NCI-H2081 treated with DMSO at 0.1 percent for 48 hours (cell line): ENCODE results near the gene FOXA1.

Source experiments
- DNase-seq: peaks from one replicate; lab custom pipeline; 2025; lab: John Stamatoyannopoulos, UW

FOXA1 gene

GRCh38 chr14:37589715-37590427 lies 5.2 kb downstream of the FOXA1 start:
- no peak for DNase-seq

- DNase-seq, result no peak
Measured at GRCh38 chr14:37588956-37589714, 5.9 kb downstream of the FOXA1 start.

- DNase-seq, result no peak
Measured at GRCh38 chr14:37588667-37588955, 6.4 kb downstream of the FOXA1 start.

- DNase-seq, result no peak
Measured at GRCh38 chr14:37587881-37588666, 7.0 kb downstream of the FOXA1 start.

DNA sequence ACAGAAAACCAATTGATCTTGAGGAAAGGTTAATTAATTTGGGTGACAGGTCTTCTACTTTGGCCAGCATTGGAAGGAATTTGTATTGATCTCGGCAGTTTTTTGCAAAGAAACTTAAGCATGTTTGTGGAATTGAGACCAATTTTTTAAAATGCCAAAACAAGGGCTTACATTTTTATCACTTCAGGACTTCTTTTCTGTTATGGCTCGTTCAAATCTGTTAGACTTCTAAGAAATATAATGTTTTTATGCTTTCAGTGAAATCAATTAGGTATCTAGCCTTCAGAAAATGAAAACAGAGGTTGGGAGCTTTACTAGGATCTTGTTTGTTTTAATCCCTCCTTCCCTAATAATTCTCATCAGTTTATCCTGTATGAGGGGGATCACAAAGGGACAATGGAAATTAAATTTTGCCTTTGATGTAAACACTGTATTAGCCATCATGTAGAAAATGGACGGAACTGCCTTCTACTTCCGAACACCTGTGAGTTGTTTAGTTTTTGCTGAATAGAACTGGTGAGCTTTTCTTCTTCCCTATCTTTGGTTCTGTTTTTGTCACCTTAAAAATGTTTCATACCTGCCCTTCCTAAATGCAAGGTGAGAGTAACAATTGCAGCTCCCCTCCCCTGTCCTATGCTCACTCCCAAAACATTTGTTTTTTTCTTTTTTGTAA lies 7.8 kb downstream of the FOXA1 start:
- no peak for DNase-seq

DNA sequence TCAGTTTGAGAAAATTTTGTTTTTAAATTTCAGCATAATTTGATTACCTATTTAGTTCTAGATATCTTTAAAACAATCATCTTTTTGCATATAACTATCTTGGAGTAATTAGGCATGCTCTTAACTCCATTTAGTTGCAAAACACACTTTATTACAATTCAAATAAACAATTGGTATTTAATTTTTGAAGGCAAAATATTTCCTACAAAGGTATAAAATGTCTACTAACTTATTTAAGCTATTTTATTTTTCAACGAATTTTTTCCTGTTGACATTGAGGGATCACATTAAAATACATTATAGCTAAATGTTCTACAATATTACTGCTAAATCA lies 8.3 kb downstream of the FOXA1 start:
- DNase-seq, result no peak

GRCh38 chr14:37585971-37586796 lies 8.9 kb downstream of the FOXA1 start:
- DNase-seq, result no peak

DNA sequence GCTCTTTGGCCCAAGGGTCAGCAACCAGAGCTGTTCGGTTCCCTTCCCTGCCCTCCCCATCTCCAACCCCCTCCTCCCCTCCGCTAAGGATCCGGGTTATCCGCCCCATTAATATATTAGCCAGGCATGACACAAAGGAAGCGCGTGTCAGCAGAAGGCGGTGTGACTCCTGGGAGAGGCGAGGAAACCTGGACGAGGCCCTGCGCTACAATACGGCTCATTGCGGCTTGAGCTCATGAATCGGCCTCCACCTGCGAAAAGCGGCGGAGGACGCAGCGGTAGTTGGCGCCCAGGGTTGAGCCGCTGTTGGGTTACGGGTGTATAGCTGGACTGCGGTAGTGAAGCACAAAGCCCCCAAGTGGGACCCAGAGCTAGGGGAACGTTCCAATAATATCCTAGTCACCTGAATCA lies 9.9 kb downstream of the FOXA1 start:
- no peak for DNase-seq

DNA sequence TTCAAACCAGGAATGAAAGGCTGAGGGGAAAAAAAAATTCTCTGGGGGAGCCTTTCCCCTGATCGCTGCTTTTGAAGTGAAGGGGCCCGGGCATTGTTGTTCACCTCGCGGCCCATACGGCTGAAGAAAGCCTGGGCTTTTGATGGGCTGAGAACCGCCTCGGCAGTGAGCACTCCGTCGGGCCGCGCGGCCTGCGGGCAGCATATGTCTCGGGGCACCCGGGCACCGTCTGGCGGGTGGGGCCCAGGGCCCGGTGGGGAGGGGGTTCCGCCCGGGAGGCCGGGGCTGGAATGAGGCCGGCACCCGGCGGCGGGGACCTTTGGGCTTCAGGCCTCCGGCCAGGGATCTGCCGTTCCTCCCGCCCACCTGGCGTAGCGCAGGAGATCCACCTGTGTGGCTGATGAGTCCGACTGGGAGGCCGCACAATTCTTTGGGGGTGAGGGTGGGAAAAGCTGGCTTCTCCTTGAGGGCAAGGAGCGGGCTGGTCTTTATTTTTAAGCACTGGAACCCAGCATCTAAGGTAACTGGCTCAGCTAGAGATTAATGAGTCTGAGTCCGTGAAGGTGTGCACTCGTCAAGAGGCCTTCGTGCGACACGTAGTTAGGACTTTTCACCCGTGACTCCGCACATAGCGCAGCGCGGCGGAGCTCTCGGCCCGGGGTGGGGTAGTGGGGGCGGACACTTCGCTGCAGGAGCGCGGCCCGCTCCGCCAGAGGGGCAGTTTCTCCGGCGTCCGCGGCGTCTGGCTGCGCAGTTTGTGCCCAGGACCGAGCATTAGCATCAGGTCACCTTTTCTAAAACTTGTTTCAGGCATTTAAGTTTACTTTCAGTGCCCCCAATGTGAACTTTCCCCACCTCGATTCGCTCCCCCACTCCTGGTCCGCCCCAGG lies 10.6 kb downstream of the FOXA1 start:
- no peak for DNase-seq

DNA sequence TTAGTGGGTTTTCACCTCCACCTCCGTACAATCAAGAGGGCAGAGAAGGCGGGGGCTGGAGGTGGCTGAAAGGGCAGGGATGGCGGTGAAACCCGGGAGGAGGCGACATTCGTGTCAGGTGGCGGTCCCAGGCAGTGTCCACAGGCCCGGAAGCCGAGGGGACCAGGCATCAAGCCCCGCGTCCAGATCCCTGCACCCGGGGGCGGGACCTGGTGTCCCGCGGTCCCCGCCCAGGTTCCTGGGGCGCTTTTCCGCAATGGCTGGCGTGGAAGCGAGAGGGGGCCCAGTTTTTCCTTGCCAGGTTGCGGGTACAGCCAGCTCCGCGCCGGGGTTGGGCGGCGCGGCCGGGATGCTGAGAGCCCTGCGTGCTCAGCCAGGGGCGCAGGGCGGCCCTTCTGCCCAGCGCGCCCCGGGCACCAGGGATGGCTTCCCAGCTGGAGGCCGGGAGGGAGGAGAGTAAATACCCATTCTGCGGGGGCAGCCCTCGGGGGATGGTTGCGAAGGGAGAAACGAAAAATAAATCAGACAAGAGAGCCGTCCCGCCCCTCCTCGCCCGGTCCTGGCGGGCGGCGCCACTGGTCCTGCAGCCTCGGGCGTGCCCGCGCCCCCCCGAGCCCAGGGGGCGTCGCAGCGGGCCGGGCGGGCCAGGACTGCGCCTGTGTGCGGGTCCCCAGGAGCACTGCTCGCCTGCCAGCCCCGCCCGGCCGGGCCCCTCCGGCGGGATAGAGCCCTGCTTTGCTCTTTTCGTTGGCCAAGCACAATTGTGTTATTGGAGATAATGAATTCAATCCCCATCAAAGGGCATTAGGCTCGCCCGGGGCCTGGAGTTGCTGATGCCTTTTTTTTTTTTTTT lies 11.5 kb downstream of the FOXA1 start:
- DNase-seq, result peak; percentile 54

DNA sequence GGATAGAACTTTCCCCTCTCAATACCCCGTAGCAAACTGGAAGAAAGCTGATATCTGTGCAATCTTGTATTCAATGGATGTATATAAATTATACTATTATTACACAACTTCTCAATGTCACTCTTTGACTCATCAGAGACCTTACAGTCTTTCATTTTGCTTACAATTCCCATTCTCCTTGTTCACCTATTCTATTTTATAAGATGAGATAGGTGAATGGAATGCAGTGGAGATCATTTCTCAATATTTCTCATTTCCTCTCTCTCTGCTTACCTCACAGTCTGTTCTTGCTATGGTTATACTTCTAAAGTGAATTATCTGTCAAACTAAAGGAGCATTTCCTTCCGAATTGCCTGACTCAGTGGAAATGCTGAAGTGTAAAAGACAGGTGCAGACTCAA lies 14.9 kb downstream of the FOXA1 start:
- DNase-seq, result no peak

DNA sequence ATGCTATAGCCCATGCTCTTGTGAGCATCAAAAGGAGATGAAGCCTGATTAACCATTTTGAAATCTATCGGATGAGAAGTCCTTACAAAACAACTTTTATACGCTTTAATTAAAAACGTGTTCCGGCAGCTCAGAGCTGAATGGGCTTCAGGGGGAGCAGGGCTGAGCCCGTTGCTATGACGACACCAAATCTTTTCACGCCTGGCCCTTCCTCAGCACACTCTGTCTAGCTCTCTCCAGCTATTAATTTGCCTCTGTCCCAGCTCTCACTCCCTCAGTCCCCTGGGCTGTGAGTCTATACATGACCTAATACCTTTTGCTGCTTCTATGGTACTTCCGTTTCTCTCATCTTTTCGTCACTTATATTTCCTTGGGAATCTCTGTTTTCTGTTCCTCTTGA lies 15.8 kb downstream of the FOXA1 start:
- no peak for DNase-seq

GRCh38 chr14:37573356-37573755 lies 21.7 kb downstream of the FOXA1 start:
- no peak for DNase-seq

DNA sequence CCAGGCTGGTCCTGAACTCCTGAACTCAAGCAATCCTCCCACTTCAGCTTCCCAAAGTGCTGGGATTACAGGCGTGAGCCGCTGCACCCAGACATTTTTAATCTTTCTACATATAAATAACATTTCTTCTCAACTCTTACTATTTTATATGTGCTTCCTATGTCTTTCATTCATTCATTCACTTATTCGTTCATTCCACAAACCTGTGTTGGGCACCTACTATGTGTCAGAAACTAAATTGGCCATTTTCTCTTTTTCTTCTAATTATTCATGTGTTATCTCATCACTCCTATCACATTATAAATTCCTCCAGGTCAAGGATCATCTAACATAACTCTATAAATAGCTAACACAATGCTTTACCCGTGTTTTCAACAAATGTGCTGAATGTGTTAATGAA lies 23.7 kb downstream of the FOXA1 start:
- no peak for DNase-seq

DNA sequence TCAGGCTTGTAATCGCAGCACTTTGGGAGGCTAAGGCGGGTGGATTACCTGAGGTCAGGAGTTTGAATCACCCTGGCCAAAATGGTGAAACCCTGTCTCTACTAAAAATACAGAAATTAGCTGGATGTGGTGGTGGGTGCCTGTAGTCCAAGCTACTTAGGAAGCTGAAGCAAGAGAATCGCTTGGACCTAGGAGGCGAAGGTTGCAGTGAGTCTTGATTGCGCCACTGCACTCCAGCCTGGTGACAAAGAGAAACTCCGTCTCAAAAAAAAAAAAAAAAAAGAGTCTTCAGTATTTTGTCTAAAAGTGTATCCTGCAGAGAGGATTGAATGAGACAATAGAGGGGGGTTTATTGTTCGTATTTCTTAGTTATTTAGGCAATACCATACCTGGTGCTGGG lies 25.3 kb downstream of the FOXA1 start:
- no peak for DNase-seq

GRCh38 chr14:37566811-37567371 lies 28.2 kb downstream of the FOXA1 start:
- no peak for DNase-seq

DNA sequence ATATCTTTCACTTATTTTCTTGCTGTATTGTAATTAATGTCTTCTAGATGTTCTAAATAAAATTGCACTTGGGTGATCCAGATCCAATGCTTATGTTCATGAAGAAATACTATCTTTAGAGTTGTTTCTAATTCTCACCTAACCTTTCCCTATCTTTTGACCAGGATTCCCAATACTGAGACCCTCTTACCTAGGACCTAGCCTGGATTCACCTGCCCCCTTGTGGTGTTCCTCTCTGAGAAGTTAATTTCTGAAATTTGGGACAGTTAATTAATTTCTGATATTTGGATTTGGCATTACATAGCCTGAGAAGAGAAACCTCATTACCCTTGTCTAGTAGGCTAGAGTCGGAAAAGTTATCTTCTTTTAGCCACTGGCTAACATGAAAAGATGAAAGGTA lies 29.5 kb downstream of the FOXA1 start:
- DNase-seq, result no peak

- no peak for DNase-seq
Measured at GRCh38 chr14:37563189-37563588, 31.9 kb downstream of the FOXA1 start.

DNA sequence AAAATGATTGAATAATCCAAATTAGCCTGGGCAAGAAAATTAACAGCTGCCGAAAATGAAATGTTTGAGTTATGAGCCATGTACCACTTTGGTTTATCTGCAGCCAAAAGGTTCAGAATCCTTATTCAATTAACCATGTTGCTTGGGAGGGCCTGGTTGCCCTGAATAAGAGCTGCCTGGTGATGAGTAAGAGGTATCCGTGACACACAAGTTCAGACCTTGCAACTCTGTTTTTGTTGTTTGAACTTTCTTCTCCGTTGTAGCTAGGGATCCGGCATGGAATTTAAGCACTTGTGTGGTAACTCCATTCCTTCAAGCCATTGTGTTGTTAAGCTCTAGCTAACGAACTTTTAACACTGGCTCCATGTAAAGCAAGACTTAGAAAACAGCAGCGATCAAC lies 35.7 kb downstream of the FOXA1 start:
- DNase-seq, result no peak

DNA sequence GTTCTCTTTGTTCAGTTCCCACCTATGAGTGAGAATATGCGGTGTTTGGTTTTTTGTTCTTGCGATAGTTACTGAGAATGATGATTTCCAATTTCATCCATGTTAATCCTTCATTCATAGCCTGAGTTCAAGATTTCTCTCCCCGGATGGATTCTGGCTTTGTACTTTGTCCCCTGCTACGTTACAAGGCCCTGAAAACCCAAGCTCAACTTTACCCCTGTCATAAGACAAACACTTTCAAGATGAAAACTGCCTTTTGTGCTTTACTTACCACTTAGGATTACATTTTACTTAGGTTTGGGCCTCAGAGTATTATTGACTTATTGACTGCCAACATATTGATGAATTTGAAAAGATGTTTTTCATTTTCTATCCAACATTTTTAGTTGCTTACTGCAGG lies 36.3 kb downstream of the FOXA1 start:
- DNase-seq, result no peak
